ENCODE measurements around the gene HDAC11. TPM values are rescaled to one million over a fixed set of nuclear protein-coding genes. Genes with fewer than 3 reads are reported as not detected.

HDAC11 gene
- total and polyA plus RNA-seq, 2 of the 13 experiments (the other 11 are each of a cell fraction or from before 2014, with no cell fraction given): 13.7 to 33.1 TPM

DNA sequence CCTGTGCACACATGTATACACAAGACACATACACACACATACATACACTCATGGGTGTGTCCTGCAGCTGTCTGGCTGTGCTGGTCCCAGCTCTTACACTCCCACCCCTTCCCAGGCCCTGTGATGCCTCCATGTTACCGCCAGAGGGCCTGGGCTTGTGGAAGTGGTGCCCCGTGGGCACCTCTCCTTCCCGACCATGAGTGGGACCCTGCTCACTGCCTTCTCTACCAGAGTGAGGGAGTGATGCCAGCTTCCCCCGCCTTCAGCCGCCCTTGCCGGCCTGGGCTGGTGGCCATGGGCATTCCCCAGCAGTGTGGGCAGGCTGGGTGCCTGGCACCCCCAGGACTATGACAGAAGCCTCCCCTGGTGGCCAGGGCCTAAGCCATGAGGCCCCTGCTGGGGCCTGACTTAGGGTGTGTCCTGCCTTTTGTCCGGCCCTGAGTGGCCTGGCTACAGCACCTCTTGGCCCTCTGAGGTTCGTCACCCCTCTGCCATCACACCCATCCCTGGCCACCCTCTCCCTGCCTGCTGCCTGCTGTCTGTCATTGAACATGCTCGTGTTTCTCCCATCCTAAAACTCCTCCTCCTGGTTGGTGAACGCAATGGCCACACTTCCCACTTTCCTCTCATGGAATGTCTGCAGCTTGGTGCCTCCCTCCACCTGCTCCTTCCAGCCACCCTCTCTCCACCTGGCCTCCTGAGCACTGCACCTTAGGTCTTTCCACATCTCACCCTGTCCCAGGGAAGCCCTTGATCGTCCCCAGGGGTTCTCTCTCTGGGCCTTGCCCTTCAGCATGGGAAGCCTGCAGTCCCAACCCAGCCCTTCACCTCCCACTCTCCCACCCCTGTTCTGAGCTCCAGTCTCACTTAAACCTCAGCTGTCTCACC is 14.6 kb downstream of the HDAC11 start:
- no peak for DNase-seq (ENCODE audit: low spot score)
- peak; percentile 82 for ATAC-seq
- intact Hi-C loops (cut with micrococcal nuclease; ENCODE audit: unreplicated experiment): no loop called here
- TF ChIP-seq RBFOX2 (IDR thresholded peaks at IDR 0.05; ENCODE audit: low read depth, low read length) (no peak), IKZF1 (IDR thresholded peaks at IDR 0.05) (no peak), TBX2 (CRISPR knock-in tag; IDR thresholded peaks at IDR 0.05; ENCODE audit: borderline replicate concordance) (no peak), ARNT (IDR thresholded peaks at IDR 0.05) (no peak), NR1H2 (CRISPR knock-in tag; IDR thresholded peaks at IDR 0.05; ENCODE audit: borderline replicate concordance, low read depth) (no peak), ZNF121 (CRISPR knock-in tag; IDR thresholded peaks at IDR 0.05) (peak; percentile 47; the same call in 1 of the 2 replicates), SMC3 (IDR thresholded peaks at IDR 0.05; ENCODE audit: low read length) (peak; percentile 14; the same call in 1 of the 2 replicates), STAG1 (CRISPR knock-in tag; IDR thresholded peaks at IDR 0.05) (peak; percentile 8; the same call in 1 of the 2 replicates), HES4 (CRISPR knock-in tag; IDR thresholded peaks at IDR 0.05; ENCODE audit: borderline replicate concordance) (no peak), ZNF550 (CRISPR knock-in tag; IDR thresholded peaks at IDR 0.05; ENCODE audit: borderline replicate concordance) (no peak), ZNF687 (CRISPR knock-in tag; IDR thresholded peaks at IDR 0.05) (peak; percentile 47), ZBTB42 (CRISPR knock-in tag; IDR thresholded peaks at IDR 0.05) (no peak), KDM5B (CRISPR knock-in tag; IDR thresholded peaks at IDR 0.05; ENCODE audit: borderline replicate concordance) (no peak), ESRRA (CRISPR knock-in tag; IDR thresholded peaks at IDR 0.05; ENCODE audit: low read depth) (no peak)
- TF ChIP-seq, protein P1, sequence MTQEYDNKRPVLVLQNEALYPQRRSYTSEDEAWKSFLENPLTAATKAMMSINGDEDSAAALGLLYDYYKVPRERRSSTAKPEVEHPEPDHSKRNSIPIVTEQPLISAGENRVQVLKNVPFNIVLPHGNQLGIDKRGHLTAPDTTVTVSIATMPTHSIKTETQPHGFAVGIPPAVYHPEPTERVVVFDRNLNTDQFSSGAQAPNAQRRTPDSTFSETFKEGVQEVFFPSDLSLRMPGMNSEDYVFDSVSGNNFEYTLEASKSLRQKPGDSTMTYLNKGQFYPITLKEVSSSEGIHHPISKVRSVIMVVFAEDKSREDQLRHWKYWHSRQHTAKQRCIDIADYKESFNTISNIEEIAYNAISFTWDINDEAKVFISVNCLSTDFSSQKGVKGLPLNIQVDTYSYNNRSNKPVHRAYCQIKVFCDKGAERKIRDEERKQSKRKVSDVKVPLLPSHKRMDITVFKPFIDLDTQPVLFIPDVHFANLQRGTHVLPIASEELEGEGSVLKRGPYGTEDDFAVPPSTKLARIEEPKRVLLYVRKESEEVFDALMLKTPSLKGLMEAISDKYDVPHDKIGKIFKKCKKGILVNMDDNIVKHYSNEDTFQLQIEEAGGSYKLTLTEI (CRISPR knock-in tag; conservative IDR thresholded peaks at IDR 0.05): no peak
- TF ChIP-seq, protein P2, sequence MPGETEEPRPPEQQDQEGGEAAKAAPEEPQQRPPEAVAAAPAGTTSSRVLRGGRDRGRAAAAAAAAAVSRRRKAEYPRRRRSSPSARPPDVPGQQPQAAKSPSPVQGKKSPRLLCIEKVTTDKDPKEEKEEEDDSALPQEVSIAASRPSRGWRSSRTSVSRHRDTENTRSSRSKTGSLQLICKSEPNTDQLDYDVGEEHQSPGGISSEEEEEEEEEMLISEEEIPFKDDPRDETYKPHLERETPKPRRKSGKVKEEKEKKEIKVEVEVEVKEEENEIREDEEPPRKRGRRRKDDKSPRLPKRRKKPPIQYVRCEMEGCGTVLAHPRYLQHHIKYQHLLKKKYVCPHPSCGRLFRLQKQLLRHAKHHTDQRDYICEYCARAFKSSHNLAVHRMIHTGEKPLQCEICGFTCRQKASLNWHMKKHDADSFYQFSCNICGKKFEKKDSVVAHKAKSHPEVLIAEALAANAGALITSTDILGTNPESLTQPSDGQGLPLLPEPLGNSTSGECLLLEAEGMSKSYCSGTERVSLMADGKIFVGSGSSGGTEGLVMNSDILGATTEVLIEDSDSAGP (CRISPR knock-in tag; IDR thresholded peaks at IDR 0.05; ENCODE audit: borderline replicate concordance): no peak

More for the DNA sequence above, 14.6 kb downstream of the HDAC11 start:
- Histone ChIP-seq H3K4me3 (replicated peaks in 1 of 3; ENCODE audit: insufficient read depth in 1 of 3, low read depth in 2 of 3, low read length in 3 of 3) (no peak overlapping the region), H3K27ac (ENCODE audit: extremely low read length, insufficient read depth, low read length) (no peak overlapping the region), H3K79me2 (ENCODE audit: insufficient read depth, low read length) (no peaks in the 10 kb centered on the region), H3K4me1 (ENCODE audit: insufficient read depth, low read length) (peaks cover 7% of the 10 kb centered on the region; the same call in 1 of the 2 replicates), H3K36me3 (replicated peaks in 1 of 2; ENCODE audit: control insufficient read depth in 1 of 2, insufficient read depth in 2 of 2, low read length in 2 of 2) (peaks cover 3 to 10% of the 10 kb centered on the region in 2 experiments; a peak in 4 of 5 replicates), H3K9ac (ENCODE audit: insufficient read depth, low read depth, low read length) (no peak overlapping the region), H2AFZ (ENCODE audit: low read length) (no peak overlapping the region), H4K20me1 (ENCODE audit: insufficient read depth, low read length) (no peaks in the 10 kb centered on the region; the same call in 1 of the 2 replicates), H3K27me3 (ENCODE audit: control insufficient read depth in 1 of 2, insufficient read depth in 2 of 2, low read length in 2 of 2) (no peaks in the 10 kb centered on the region), H3K4me2 (ENCODE audit: low read depth, low read length) (no peak overlapping the region), H3K9me3 (ENCODE audit: low read length) (no peaks in the 10 kb centered on the region)
- CTCF ChIA-PET (ENCODE audit: low intra/inter-chr PET ratio, low total read pairs): interaction anchor here (2.3 to 7.5 kb wide), 2 partner anchors 33 to 154 kb away, joined by 9 to 96 read pairs; no protein-coding TSS in a partner anchor
- WGBS (ENCODE audit: low lambda C conversion rate): 68% methylated on average over 6 of the region's 11 CpGs
- in situ Hi-C loops (cut with HindIII; ENCODE audit: extremely low pct_ligation_motif_present, low pct_unique_long_range_greater_than_20kb): loop anchor here (5.0 kb wide), 1 partner anchor 153 kb away; no protein-coding TSS in a partner anchor
- no peak for FAIRE-seq
- BruUV-seq (replicated peaks): no TSS peak
- POLR2A ChIA-PET: no interaction called here

All from HepG2 (cell line).